HCT116 (cell line): Measurements from ENCODE around the gene BRICD5.

Source experiments
- EZH2 ChIP-seq: fragments of 200-600 bp; sonication (generic); IDR thresholded peaks from 2 replicates; pipeline ENCODE4 v1.6.1; 2017; ENCODE audit warnings: antibody characterized with exemption, mixed run types
- EZH2phosphoT487 ChIP-seq: fragments of 200-600 bp; IDR thresholded peaks from 2 replicates; pipeline ENCODE4 v1.6.1; 2018; ENCODE audit warnings: antibody characterized with exemption, borderline replicate concordance
- POLR2A ChIP-seq: IDR thresholded peaks from 2 replicates; pipeline ENCODE4 v1.7.0; 2011; ENCODE audit warnings: borderline replicate concordance; ENCODE audit not compliant: insufficient read depth, insufficient read length; ENCODE audit errors: extremely low read depth
- SIN3A ChIP-seq: IDR thresholded peaks from 2 replicates; pipeline ENCODE4 v1.6.1; 2012; ENCODE audit warnings: low read depth
- ZFX ChIP-seq: fragments of 450-650 bp; IDR thresholded peaks from 2 replicates; pipeline ENCODE4 v1.6.1; 2017
- TF ChIP-seq, protein P1 (sequence below), 3 experiments: fragments of 200-600 bp in 1 of 3; sonication (generic) in 1 of 3; IDR thresholded peaks in 2 of 3; conservative IDR thresholded peaks in 1 of 3; 2 replicates each; pipeline ENCODE4 v1.5.1; 2012 to 2017; ENCODE audit warnings: low read depth in 2 of 3, low read length in 2 of 3, antibody characterized with exemption in 1 of 3, borderline replicate concordance in 1 of 3, control low read depth in 1 of 3, mild to moderate bottlenecking in 1 of 3, mixed read lengths in 1 of 3, mixed run types in 1 of 3, moderate library complexity in 1 of 3; ENCODE audit not compliant: insufficient read depth in 1 of 3
- TF ChIP-seq, protein P2 (sequence below): IDR thresholded peaks from 2 replicates; pipeline ENCODE4 v1.6.1; 2011; ENCODE audit warnings: mild to moderate bottlenecking, low read length, moderate library complexity; ENCODE audit not compliant: insufficient replicate concordance; ENCODE audit errors: extremely low read depth
- TF ChIP-seq, protein P3 (sequence below): IDR thresholded peaks from 2 replicates; pipeline ENCODE4 v1.6.1; 2012

- TF ChIP-seq, protein P1, sequence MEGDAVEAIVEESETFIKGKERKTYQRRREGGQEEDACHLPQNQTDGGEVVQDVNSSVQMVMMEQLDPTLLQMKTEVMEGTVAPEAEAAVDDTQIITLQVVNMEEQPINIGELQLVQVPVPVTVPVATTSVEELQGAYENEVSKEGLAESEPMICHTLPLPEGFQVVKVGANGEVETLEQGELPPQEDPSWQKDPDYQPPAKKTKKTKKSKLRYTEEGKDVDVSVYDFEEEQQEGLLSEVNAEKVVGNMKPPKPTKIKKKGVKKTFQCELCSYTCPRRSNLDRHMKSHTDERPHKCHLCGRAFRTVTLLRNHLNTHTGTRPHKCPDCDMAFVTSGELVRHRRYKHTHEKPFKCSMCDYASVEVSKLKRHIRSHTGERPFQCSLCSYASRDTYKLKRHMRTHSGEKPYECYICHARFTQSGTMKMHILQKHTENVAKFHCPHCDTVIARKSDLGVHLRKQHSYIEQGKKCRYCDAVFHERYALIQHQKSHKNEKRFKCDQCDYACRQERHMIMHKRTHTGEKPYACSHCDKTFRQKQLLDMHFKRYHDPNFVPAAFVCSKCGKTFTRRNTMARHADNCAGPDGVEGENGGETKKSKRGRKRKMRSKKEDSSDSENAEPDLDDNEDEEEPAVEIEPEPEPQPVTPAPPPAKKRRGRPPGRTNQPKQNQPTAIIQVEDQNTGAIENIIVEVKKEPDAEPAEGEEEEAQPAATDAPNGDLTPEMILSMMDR (IDR thresholded peaks at IDR 0.05 in 2 of 3, conservative IDR thresholded peaks at IDR 0.05 in 1 of 3; ENCODE audit: borderline replicate concordance in 1 of 3, insufficient read depth in 1 of 3, low read depth in 2 of 3, low read length in 2 of 3), result no peak
- TF ChIP-seq SIN3A (no peak), EZH2 (no peak), POLR2A (no peak), EZH2phosphoT487 (no peak), ZFX (no peak)
- TF ChIP-seq, protein P2, sequence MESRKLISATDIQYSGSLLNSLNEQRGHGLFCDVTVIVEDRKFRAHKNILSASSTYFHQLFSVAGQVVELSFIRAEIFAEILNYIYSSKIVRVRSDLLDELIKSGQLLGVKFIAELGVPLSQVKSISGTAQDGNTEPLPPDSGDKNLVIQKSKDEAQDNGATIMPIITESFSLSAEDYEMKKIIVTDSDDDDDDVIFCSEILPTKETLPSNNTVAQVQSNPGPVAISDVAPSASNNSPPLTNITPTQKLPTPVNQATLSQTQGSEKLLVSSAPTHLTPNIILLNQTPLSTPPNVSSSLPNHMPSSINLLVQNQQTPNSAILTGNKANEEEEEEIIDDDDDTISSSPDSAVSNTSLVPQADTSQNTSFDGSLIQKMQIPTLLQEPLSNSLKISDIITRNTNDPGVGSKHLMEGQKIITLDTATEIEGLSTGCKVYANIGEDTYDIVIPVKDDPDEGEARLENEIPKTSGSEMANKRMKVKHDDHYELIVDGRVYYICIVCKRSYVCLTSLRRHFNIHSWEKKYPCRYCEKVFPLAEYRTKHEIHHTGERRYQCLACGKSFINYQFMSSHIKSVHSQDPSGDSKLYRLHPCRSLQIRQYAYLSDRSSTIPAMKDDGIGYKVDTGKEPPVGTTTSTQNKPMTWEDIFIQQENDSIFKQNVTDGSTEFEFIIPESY, result no peak
- TF ChIP-seq, protein P3, sequence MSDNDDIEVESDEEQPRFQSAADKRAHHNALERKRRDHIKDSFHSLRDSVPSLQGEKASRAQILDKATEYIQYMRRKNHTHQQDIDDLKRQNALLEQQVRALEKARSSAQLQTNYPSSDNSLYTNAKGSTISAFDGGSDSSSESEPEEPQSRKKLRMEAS, result no peak
Measured at GRCh38 chr16:2174396-2175131, 36.1 kb downstream of the BRICD5 start.
